OCI-M2 (cell line): ENCODE data around the gene RMI2.

Source experiments
- DNase-seq: peaks from one replicate; lab custom pipeline; 2025; ENCODE audit not compliant: unreplicated experiment; lab: John Stamatoyannopoulos, UW

Gene RMI2

GRCh38 chr16:11327277-11328171 lies 17.7 kb upstream of the RMI2 start:
- no peak for DNase-seq

- DNase-seq = no peak
Observed at GRCh38 chr16:11328172-11329070, 16.8 kb upstream of the RMI2 start.

- DNase-seq = no peak
Observed at GRCh38 chr16:11329071-11329491, 16.2 kb upstream of the RMI2 start.

- DNase-seq = no peak
Observed at GRCh38 chr16:11329891-11330290, 15.4 kb upstream of the RMI2 start.

- no peak for DNase-seq
Observed at GRCh38 chr16:11330526-11331237, 14.6 kb upstream of the RMI2 start.

- no peak for DNase-seq
Observed at GRCh38 chr16:11331967-11332366, 13.3 kb upstream of the RMI2 start.

GRCh38 chr16:11333010-11333409 lies 12.2 kb upstream of the RMI2 start:
- no peak for DNase-seq

- DNase-seq = no peak
Observed at GRCh38 chr16:11333702-11334101, 11.6 kb upstream of the RMI2 start.

- DNase-seq = no peak
Observed at GRCh38 chr16:11334831-11335404, 10.3 kb upstream of the RMI2 start.

- no peak for DNase-seq
Observed at GRCh38 chr16:11339075-11339474, 6.2 kb upstream of the RMI2 start.

- no peak for DNase-seq
Observed at GRCh38 chr16:11340710-11341109, 4.5 kb upstream of the RMI2 start.

- DNase-seq = no peak
Observed at GRCh38 chr16:11341371-11341770, 3.9 kb upstream of the RMI2 start.

- DNase-seq = no peak
Observed at GRCh38 chr16:11342021-11342855, 3.0 kb upstream of the RMI2 start.

- no peak for DNase-seq
Observed at GRCh38 chr16:11346700-11347319, 1.6 kb downstream of the RMI2 start.

GRCh38 chr16:11347831-11348230 lies 2.6 kb downstream of the RMI2 start:
- DNase-seq = no peak

- no peak for DNase-seq
Observed at GRCh38 chr16:11348737-11349598, 3.7 kb downstream of the RMI2 start.

- no peak for DNase-seq
Observed at GRCh38 chr16:11349599-11350276, 4.5 kb downstream of the RMI2 start.

GRCh38 chr16:11350519-11350918 lies 5.3 kb downstream of the RMI2 start:
- no peak for DNase-seq
